HEK293T (cell line): ENCODE data around the gene HMOX1.
A peak's percentile ranks its signal among the peaks of the same experiment; 100 is the strongest.

Experiments
- ELF4 ChIP-seq: fragments of 450-650 bp; IDR thresholded peaks from 2 replicates; pipeline ENCODE4 v1.6.1; 2017; ENCODE audit warnings: antibody characterized with exemption
- FOXM1 ChIP-seq: fragments of 450-650 bp; IDR thresholded peaks from 2 replicates; pipeline ENCODE4 v1.6.1; 2017; ENCODE audit warnings: mild to moderate bottlenecking, borderline replicate concordance
- L3MBTL2 ChIP-seq: fragments of 450-650 bp; conservative IDR thresholded peaks from 2 replicates; pipeline ENCODE4 v1.6.1; 2016; ENCODE audit warnings: mild to moderate bottlenecking
- NFRKB ChIP-seq: fragments of 450-650 bp; IDR thresholded peaks from 2 replicates; pipeline ENCODE4 v1.6.1; 2016; ENCODE audit warnings: mild to moderate bottlenecking, moderate library complexity
- SUZ12 ChIP-seq: fragments of 450-650 bp; IDR thresholded peaks from 2 replicates; pipeline ENCODE4 v1.6.1; 2016; ENCODE audit warnings: mild to moderate bottlenecking
- ZNF384 ChIP-seq: fragments of 450-650 bp; IDR thresholded peaks from 2 replicates; pipeline ENCODE4 v1.6.1; 2016
- TF ChIP-seq, protein P1 (sequence below): fragments of 450-650 bp; IDR thresholded peaks from 2 replicates; pipeline ENCODE4 v1.6.1; 2016

DNA sequence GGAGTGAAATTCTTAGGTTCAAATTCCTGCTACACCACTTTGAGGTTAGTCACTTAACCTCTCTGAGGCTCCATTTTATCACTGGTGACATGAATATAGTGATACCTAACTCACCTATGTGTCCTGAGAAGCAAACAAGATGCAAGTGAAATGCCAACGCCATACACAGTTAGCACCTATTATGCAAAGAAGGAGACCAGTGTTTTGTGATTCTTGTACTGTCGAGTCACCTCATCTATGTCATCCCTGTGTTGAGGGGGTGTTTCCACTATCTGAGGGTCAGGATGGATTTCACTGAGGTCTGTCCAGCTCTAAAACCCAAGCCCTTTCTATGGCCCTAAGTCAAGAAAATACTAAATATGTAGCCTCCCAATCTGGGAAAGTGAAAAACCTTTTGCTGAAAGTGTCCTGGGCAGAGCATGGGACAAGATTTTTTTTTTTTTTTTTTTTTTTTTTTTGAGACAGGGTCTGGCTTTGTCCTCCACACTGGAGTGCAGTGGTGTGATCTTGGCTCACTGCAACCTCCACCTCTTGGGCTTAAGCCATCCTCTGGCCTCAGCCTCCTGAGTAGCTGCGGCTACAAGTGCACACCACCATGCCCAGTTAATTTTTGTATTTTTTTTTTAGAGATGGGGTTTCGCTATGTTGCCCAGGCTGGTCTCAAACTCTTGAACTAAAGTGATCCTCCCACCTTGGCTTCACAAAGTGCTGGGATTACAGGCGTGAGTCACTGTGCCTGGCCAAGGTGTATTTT, 14.1 kb downstream of the HMOX1 start:
- TF ChIP-seq FOXM1 (no peak), ELF4 (no peak), SUZ12 (no peak), L3MBTL2 (no peak), ZNF384 (0 out of 2 replicates have a peak, but pooled peaks have one; percentile 7), NFRKB (no peak)
- TF ChIP-seq, protein P1, sequence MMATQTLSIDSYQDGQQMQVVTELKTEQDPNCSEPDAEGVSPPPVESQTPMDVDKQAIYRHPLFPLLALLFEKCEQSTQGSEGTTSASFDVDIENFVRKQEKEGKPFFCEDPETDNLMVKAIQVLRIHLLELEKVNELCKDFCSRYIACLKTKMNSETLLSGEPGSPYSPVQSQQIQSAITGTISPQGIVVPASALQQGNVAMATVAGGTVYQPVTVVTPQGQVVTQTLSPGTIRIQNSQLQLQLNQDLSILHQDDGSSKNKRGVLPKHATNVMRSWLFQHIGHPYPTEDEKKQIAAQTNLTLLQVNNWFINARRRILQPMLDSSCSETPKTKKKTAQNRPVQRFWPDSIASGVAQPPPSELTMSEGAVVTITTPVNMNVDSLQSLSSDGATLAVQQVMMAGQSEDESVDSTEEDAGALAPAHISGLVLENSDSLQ: no peak
